Measurements from ENCODE around the gene AGRN. TPM values are rescaled to one million over a fixed set of nuclear protein-coding genes. Genes with fewer than 3 reads are reported as not detected.

AGRN gene
- total RNA-seq, 1 experiment from 2014 or later = 175 TPM

DNA sequence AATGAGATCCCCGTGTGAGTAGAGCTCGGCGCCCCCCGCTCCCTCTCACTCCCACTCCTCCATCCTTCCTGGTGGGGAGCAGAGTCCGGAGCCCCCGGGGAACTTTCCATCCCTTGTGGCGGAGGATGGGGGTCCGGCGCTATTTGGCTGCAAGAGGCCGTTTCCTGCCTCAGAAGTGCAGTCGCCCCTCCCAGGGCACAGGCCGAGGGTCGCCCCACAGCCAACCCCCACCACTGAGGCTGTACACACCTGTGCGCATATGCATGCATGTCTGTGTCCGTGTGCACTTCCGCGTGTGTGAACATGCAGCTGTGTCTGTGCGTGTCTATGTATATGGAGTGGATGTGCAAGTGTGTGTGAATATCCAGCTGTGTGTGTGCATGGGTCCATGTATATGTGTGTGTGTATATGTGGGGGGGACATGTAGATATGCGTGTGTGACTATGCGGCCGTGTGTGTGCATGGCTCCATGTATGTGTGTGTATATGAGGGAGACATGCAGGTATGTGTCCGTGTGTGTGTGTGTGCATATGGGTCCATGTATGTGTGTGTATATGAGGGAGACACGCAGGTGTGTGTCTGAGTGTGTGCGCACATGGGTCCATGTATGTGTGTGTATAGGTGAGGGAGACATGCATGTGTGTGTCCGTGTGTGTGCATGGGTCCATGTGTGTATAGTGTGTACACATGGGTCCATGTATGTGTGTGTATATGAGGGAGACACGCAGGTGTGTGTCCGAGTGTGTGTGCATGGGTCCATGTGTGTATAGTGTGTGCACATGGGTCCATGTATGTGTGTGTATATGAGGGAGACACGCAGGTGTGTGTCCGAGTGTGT lies 32.3 kb downstream of the AGRN start:
- Histone ChIP-seq H3K4ac (ENCODE audit: low read depth, low read length) (no peak overlapping the region), H3K9me3 (ENCODE audit: control insufficient read depth, low read depth, low read length) (no peaks in the 10 kb centered on the region), H2BK5ac (ENCODE audit: insufficient read length, low read length) (no peak overlapping the region), H3K4me2 (ENCODE audit: insufficient read depth, insufficient read length, low read length) (no peak overlapping the region), H4K8ac (replicated peaks; ENCODE audit: insufficient read length, low read depth, low read length) (no peak overlapping the region), H3K27ac (ENCODE audit: insufficient read length, low read depth, low read length) (no peak overlapping the region), H3K56ac (ENCODE audit: insufficient read length, low read depth, low read length) (no peak overlapping the region), H3K9ac (ENCODE audit: extremely low read depth, insufficient read length, low read length) (no peak overlapping the region), H2BK15ac (ENCODE audit: low read depth, low read length) (no peak overlapping the region), H4K91ac (ENCODE audit: insufficient read length, low read depth, low read length) (no peak overlapping the region), H3K23me2 (ENCODE audit: insufficient read length, low read depth, low read length, poor library complexity, severe bottlenecking) (no peaks in the 10 kb centered on the region), H2BK20ac (ENCODE audit: low read depth, low read length, poor library complexity, severe bottlenecking) (no peak overlapping the region), H3K14ac (ENCODE audit: insufficient read depth, low read length) (no peak overlapping the region), H4K5ac (ENCODE audit: insufficient read length, low read depth, low read length) (no peak overlapping the region), H2BK12ac (ENCODE audit: insufficient read length, low read depth, low read length) (no peak overlapping the region), H3K79me2 (ENCODE audit: insufficient read depth, low read length) (no peaks in the 10 kb centered on the region; the same call in 1 of the 2 replicates), H3K79me1 (ENCODE audit: insufficient read depth, low read depth, low read length, poor library complexity, severe bottlenecking) (no peaks in the 10 kb centered on the region), H3K23ac (ENCODE audit: insufficient read length, low read depth, low read length) (no peak overlapping the region), H4K20me1 (ENCODE audit: control insufficient read depth, insufficient read depth, insufficient read length) (no peaks in the 10 kb centered on the region), H3T11ph (ENCODE audit: low read length) (no peak overlapping the region), H3K27me3 (ENCODE audit: insufficient read depth, low read length) (no peaks in the 10 kb centered on the region; the same call in 1 of the 2 replicates), H2AK5ac (ENCODE audit: insufficient read length, low read length) (no peak overlapping the region), H2AFZ (ENCODE audit: low read length) (no peak overlapping the region), H3K18ac (ENCODE audit: insufficient read length, low read depth, low read length) (no peak overlapping the region), H2BK120ac (ENCODE audit: low read depth, low read length, poor library complexity, severe bottlenecking) (no peak overlapping the region), H3K4me1 (ENCODE audit: insufficient read depth, low read length) (no peaks in the 10 kb centered on the region)
- no CpG with 5 or more reads among the region's 29 CpGs for WGBS (ENCODE audit: extremely low coverage, insufficient read length, low lambda C conversion rate)
- no peak for DNase-seq
- H3K4me1 Mint-ChIP-seq = no peaks in the 10 kb centered on the region; a peak in 1 of 4 replicates
- TF ChIP-seq CTCF (conservative IDR thresholded peaks at IDR 0.05) = no peak
- H3K9me3 Mint-ChIP-seq = no peaks in the 10 kb centered on the region
- peaks cover 12% of the 10 kb centered on the region for H3K27me3 Mint-ChIP-seq (ENCODE audit: low read depth)
- no peak overlapping the region for H3K4me3 Mint-ChIP-seq
- peak overlapping the region in 1 of 3 experiments; percentile 14; a peak in 1 of 7 replicates for H3K27ac Mint-ChIP-seq
- peaks cover 10 to 42% (median 38%) of the 10 kb centered on the region in 3 experiments for H3K36me3 Mint-ChIP-seq (ENCODE audit: insufficient read depth in 1 of 3, low read depth in 3 of 3)

Measured in H9 (cell line).